HG03558 (cell line): ENCODE results near the gene ANKRD40.
"Not testable (repeated sequence)": the region's sequence is repeated elsewhere in the genome, so short reads cannot be mapped to it uniquely, and the experiment has no call there.

Experiments used
- ATAC-seq: cut with Tn5 transposase; IDR thresholded peaks from one replicate; pipeline ENCODE4 v1.9.1; 2021; ENCODE audit warnings: moderate number of reproducible peaks; ENCODE audit not compliant: unreplicated experiment; ENCODE audit errors: extremely low read depth

ANKRD40 gene

GRCh38 chr17:50707289-50708049 is at the start of gene ANKRD40:
Gene ANKRD40, minus strand, starts transcription at chr17:50707914. Its CDS starts 260 bp downstream, at chr17:50707654.
- peak; percentile 73 for ATAC-seq

GRCh38 chr17:50754521-50754920 is 46.8 kb upstream of the ANKRD40 start:
- no peak for ATAC-seq

- no peak for ATAC-seq
Measured at GRCh38 chr17:50749245-50749644, 41.5 kb upstream of the ANKRD40 start.

GRCh38 chr17:50745631-50746030 is 37.9 kb upstream of the ANKRD40 start:
- no peak for ATAC-seq

GRCh38 chr17:50739098-50739497 is 31.4 kb upstream of the ANKRD40 start:
- no peak for ATAC-seq

- ATAC-seq: no peak
Measured at GRCh38 chr17:50737118-50737698, 29.5 kb upstream of the ANKRD40 start.

GRCh38 chr17:50735287-50735686 is 27.6 kb upstream of the ANKRD40 start:
- ATAC-seq: no peak

- ATAC-seq: no peak
Measured at GRCh38 chr17:50731575-50732460, 24.1 kb upstream of the ANKRD40 start.

- ATAC-seq: no peak
Measured at GRCh38 chr17:50728881-50729765, 21.4 kb upstream of the ANKRD40 start.

- no peak for ATAC-seq
Measured at GRCh38 chr17:50728112-50728429, 20.4 kb upstream of the ANKRD40 start.

GRCh38 chr17:50725769-50726655 is 18.3 kb upstream of the ANKRD40 start:
- no peak for ATAC-seq

GRCh38 chr17:50724622-50725021 is 16.9 kb upstream of the ANKRD40 start:
- ATAC-seq: not testable (repeated sequence)

- no peak for ATAC-seq
Measured at GRCh38 chr17:50722746-50723145, 15.0 kb upstream of the ANKRD40 start.

GRCh38 chr17:50721194-50722010 is 13.7 kb upstream of the ANKRD40 start:
- ATAC-seq: no peak

- no peak for ATAC-seq
Measured at GRCh38 chr17:50719924-50720794, 12.4 kb upstream of the ANKRD40 start.

GRCh38 chr17:50719144-50719923 is 11.6 kb upstream of the ANKRD40 start, which contains the start of gene LUC7L3:
Gene LUC7L3, plus strand, starts transcription at chr17:50719603. Its CDS starts 130 bp downstream, at chr17:50719733.
- ATAC-seq: peak; percentile 58
